ENCODE results near the gene ANKRD11.

Gene ANKRD11

GRCh38 chr16:89278441-89279240 is 211.7 kb downstream of the ANKRD11 start:
- DNase-seq (ENCODE audit: low read depth) = no peak
- TF ChIP-seq, protein P1, sequence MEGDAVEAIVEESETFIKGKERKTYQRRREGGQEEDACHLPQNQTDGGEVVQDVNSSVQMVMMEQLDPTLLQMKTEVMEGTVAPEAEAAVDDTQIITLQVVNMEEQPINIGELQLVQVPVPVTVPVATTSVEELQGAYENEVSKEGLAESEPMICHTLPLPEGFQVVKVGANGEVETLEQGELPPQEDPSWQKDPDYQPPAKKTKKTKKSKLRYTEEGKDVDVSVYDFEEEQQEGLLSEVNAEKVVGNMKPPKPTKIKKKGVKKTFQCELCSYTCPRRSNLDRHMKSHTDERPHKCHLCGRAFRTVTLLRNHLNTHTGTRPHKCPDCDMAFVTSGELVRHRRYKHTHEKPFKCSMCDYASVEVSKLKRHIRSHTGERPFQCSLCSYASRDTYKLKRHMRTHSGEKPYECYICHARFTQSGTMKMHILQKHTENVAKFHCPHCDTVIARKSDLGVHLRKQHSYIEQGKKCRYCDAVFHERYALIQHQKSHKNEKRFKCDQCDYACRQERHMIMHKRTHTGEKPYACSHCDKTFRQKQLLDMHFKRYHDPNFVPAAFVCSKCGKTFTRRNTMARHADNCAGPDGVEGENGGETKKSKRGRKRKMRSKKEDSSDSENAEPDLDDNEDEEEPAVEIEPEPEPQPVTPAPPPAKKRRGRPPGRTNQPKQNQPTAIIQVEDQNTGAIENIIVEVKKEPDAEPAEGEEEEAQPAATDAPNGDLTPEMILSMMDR (IDR thresholded peaks at IDR 0.05; ENCODE audit: control insufficient read depth, insufficient read depth, low read depth, low read length, missing control alignments) = no peak
- no peak overlapping the region for H3K4me3 ChIP-seq (ENCODE audit: control insufficient read depth, low read depth, low read length)

- TF ChIP-seq, protein P1 (IDR thresholded peaks at IDR 0.05; ENCODE audit: control insufficient read depth, insufficient read depth, low read depth, low read length, missing control alignments) = no peak
- DNase-seq (ENCODE audit: low read depth) = no peak
- H3K4me3 ChIP-seq (ENCODE audit: control insufficient read depth, low read depth, low read length) = no peak overlapping the region
Observed at GRCh38 chr16:89277641-89278341, 212.6 kb downstream of the ANKRD11 start.

DNA sequence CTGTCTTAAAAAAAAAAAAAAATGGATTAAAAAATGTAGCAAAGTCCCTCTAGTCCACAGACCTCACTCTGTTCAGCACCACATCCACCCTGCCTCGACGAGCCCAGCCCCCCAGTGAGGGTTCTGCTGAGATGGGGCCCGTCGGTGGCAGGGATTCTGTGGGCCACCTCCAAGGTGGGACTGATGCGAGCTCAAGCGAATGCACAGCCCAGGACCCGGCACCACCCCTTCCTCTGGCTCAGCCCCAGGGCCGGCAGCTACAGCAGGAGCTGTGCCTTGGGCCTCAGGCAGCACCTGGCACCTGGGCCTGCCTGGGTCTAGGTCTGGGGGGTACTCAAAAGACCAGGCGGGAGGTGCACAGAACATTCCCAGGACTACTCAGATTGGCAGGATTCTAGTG is 213.3 kb downstream of the ANKRD11 start:
- TF ChIP-seq, protein P1 (IDR thresholded peaks at IDR 0.05; ENCODE audit: control insufficient read depth, insufficient read depth, low read depth, low read length, missing control alignments) = no peak
- H3K4me3 ChIP-seq (ENCODE audit: control insufficient read depth, low read depth, low read length) = no peak overlapping the region
- DNase-seq (ENCODE audit: low read depth) = no peak

DNA sequence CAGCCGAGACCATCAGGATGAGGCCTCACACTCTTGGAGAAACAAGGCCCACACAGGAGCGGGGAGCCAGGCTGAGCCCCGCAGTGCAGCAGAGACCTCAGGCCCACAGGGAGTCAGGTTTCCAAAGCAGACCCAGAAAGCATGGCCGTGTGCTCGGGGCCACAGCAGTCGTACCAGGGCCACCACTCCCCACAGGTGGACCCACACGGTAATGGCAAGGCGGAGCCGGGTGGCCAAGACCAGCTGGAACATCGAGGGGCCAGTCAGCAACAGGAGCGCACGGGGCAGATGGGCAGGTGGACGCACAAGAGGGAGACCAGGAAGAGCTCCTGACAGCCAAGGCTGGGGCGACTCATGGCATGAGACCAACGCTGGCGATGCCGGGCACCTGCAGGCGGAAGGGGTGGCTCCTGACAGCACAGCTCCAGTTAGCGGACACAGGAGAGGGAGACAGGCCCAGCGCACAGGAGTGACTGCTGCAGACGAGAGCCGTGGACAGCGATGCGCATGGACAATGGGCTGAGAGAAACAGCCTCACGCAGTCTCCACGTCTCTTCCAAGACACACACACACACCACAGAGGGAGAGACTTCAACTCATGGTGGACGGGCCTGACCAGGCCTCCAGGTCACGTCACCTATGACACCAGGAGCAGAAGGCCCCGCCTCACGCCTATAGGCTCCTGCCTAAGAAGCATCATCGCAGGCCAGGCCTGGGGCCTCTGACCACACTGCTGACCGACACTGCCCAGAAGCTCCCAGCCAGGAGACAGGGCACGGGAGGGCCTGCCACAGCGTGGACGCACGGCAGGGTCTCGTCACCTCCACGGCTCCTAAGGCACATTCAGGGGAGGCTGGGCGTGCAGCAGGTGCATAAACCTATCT is 214.3 kb downstream of the ANKRD11 start:
- TF ChIP-seq, protein P1 (IDR thresholded peaks at IDR 0.05; ENCODE audit: control insufficient read depth, insufficient read depth, low read depth, low read length, missing control alignments) = no peak
- DNase-seq (ENCODE audit: low read depth) = no peak
- no peak overlapping the region for H3K4me3 ChIP-seq (ENCODE audit: control insufficient read depth, low read depth, low read length)

- H3K4me3 ChIP-seq (ENCODE audit: control insufficient read depth, low read depth, low read length) = no peak overlapping the region
- TF ChIP-seq, protein P1 (IDR thresholded peaks at IDR 0.05; ENCODE audit: control insufficient read depth, insufficient read depth, low read depth, low read length, missing control alignments) = no peak
- DNase-seq (ENCODE audit: low read depth) = no peak
Observed at GRCh38 chr16:89275284-89275584, 215.1 kb downstream of the ANKRD11 start.

- DNase-seq (ENCODE audit: low read depth) = no peak
- no peak overlapping the region for H3K4me3 ChIP-seq (ENCODE audit: control insufficient read depth, low read depth, low read length)
- TF ChIP-seq, protein P1 (IDR thresholded peaks at IDR 0.05; ENCODE audit: control insufficient read depth, insufficient read depth, low read depth, low read length, missing control alignments) = no peak
Observed at GRCh38 chr16:89274561-89275283, 215.6 kb downstream of the ANKRD11 start.

All from AG09309 (cell line).